HG03439 (cell line): Measurements from ENCODE around the gene VSIG10L.

Source experiments
- ATAC-seq: cut with Tn5 transposase; IDR thresholded peaks from one replicate; pipeline ENCODE4 v1.9.1; 2021; ENCODE audit warnings: mild to moderate bottlenecking, moderate library complexity; ENCODE audit not compliant: unreplicated experiment

The VSIG10L gene

DNA sequence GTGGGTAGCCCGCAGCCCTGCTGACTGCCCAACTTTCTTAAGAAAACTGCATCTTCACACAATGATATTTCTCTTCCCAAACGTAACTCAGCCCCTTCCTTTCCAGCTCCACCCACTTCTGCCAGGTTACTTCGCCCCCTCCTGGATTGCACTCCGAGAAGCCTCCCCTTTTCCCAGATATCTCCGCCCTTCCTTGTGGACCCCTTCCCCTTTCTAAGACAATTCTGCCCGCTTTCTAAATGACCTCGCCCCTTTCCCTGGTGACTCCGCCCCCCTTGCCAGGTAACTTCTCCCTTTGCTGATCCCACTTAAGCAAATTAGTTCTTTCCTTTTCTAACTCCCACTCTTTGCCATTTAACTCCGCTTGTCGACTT, 2.6 kb downstream of the VSIG10L start:
- peak; percentile 7 for ATAC-seq

DNA sequence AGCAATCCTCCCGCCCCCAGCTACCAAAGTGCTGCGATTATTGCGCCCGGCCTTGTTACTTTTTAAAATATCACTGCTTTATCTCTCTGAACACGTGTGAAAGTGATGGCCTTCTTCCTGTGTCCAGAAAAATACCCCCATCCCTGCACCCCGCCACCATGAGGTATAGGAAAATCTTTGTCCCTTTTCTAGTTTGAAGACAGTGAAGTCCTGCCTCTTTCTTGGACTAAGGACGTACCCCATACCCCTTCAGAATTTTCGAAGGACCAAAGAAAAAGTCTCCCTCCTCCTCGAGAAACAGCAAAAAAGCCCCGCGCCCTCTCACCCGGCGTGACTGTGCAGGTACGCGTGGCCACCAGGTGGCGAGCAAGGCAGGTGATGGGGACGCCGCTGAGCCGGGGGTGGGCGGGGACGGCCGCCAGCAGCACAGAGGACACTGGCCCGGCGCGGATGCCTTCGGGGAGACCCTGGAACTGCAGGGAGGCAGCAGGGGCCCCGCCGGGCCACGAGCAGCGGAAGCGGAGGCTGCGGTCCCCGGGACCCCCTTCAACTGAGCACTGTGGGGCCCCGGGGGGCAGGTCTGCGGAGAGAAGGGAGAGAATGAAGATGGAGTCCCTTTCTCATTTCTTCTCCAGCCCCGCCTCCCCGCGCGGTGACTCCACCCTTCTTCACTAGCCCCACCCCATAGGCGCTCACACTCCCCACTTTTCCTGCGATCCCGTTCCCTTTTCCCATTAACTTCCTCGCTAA, 3.2 kb downstream of the VSIG10L start:
- peak; percentile 58 for ATAC-seq

DNA sequence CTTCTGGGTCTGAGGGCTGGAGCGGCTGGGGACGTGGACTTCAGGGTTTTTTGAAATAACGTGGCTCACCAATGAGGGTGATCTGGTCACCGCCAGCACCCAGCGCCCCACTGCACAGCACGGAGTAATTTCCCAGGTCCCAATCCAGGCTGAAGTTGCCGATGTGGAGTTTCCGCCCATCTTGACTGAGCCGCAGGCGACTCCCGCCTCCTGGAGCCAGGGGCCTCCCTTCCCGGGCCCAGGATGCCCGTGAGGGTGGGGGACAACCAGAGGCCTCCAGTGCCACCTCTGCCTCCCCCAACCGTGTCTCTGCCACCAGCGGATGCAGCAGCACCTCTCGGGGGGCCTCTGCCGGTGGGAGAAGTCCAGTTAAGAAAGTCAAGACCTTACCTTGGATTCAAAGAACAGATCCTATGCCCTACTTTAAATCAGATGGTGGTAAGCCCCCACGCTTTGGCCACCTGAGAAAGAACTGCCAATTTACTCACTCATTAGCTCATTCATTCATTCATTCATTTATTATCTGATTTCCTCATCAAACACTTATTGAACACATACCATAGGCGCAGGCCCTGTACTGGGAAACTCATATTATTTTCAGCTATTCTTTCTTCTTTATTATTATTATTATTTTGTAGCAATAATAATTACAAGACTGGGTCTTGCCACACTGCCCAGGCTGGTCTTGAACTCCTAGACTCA, 3.9 kb downstream of the VSIG10L start:
- ATAC-seq: no peak

DNA sequence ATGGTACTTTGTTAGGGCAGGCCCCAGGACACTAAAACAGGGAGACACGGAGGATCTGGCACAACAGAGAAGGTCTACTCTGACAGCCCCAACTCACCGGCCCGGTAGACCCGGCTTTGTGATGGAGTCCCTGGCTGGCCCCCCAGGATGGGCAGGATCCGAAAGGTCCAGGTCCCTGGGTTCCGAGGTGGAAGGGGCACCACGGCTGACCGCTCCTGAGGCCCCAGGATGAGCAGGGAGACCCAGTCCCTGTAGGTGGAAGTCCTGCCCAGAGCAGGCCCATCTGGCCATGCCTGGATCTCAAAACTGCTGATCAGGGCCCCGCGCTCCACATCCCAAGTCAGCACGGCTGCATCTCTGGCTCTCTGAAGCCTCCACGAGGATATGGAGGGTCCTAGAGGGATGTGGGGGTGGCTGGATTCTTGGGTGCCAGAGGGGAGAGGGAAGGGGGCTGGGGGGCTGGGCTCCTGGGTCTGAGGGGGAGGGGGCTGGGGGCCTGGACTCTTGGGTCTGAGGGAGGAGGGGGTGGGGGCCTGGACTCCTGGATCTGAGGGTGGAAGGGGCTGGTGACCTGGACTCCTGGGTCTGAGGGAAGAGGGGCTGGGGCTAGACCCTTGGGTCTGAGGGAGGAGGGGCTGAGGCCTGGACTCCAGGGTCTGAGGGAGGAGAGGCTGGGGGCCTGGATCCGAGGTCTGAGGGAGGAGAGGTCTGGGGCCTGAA, 4.6 kb downstream of the VSIG10L start:
- no peak for ATAC-seq

DNA sequence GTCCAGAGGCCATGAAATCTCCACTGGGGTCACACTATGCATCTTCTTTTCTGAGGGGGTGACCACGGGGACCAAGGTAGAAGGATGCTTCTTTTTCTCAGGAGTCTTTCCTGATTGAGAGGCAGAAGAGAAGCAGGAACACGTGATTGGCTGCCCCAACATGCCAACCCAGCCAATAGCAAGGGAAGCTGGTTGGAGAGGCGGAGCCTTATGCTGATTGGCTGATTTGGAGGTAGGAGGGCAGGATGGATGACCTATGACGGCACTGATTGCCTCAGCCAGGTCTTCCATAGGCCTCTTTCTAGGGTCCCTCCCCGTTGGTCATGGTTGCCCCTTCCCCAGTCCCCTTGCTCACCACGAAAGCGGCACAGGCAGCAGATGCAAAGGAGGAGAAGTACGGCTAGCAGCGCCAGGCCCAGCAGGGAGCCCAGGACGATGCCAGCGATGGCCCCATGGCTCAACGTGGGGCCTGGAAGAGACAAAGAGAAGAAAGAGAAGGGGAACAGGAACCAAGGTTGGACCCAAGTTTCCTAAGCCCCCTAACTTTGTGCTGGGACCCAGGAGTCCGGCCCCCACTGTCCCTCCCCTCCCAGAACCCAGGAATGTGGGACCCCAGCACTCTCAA, 8.0 kb downstream of the VSIG10L start:
- no peak for ATAC-seq

DNA sequence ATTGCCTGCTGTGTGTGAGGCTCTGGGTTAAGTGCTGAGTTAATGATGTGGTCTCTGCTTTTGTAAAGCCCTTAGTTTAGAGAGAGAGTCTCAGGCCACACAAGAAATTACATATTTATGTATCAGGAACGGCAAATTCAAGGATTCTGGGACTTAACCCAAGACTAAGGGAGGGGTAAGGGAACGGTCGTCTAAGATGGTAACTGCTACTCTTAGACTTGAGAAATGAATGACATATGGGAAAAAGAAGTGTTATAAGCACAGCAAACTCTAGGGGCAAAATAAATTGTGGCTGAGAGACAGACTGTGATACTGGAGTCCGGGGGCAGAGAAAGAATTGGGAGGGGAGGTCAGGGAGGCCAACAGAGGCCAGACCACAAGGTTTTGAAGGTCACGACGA, 10.2 kb downstream of the VSIG10L start:
- ATAC-seq: no peak

DNA sequence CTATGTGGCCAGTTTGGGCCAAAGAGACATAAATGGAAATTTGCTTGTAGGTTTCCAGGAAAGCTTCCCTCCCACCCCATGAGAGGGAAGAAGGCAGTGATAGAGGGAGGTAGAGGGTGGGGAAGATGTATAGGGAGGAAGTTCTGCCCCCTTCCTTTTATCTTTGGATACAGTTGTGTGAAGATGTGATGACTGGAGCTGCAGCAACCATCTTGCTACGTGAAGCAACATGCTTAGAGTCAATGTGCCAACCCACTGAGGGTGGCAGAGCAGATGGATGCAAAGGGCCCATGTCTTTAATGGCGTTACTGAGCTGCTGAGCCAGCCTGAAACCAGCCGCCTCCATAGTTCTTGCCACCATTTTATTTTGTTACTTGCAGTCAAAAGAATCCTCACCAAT, 10.7 kb downstream of the VSIG10L start:
- no peak for ATAC-seq

DNA sequence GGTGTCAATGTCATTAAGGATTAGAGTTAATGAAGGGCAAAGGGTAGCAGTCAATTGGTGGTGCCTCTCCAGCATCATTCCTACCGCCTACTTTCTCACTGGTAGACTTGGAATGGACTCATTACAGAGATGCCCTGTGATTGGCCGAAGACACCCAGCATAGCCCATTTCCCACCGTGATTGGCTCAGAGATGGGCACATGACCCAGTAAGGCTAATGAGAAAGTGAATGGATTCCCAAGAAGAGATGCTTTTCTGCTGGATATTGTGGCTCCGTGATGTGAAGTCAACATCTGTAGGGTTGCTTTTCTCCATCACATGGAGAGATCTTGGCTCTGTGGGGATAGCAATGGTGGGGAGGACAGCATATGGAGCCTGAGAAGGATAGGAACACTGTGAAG, 11.6 kb downstream of the VSIG10L start:
- ATAC-seq: no peak

DNA sequence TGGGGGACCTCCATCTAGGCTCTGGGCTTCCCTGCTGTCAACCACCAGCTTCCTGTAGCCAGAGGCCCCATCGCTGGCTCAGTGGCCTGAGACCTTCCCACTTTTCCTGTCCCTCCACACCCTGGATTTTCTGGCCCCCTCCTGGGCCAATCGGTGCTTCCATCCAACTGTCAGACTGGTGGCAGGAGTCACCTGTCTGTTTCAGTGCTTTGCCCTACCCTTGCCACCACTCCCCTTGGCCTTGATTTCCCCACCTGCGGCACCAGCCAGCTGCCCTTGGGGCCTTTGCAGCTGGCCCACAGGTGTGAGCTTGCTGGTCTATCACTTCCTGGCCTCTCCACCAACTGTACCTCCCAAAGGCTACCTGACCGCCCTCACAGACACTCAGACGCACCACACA, 12.5 kb downstream of the VSIG10L start:
- ATAC-seq: no peak

DNA sequence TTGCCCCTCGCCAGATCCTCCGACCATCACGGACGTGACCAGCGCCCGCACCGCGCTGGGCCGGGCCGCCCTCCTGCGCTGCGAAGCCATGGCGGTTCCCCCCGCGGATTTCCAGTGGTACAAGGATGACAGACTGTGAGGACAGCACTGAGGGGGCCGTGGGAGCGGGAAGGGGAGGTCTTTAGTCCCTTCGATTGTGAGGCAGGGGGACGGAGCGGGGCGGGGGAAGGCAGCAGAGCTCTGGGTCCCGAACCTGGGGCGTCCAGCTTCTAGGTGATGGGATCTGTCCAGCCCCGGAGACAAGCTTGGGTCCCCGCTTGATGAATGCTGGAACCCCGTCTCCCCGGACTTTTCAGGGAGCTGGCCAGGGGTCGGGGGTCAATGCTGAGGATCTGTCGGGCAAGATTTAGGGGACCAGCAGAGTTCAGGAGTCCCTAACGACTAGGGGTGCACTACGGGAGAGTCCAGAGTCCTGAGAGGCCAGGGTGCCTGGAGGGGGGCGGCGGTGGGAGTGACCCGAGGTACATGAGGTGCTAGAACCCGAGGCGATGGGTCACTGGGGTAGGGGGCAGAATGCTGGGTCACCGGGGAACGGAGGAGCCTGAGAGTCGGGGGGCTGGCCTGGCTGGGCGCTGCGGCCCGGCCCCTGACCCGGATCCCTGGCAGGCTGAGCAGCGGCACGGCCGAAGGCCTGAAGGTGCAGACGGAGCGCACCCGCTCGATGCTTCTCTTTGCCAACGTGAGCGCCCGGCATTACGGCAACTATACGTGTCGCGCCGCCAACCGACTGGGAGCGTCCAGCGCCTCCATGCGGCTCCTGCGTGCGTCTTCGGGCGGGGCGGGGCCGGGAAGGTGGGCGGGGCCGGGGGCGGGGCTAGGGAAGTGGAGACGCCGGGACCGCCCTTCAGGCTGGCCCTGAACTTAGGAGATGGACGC, 14.6 kb downstream of the VSIG10L start:
- ATAC-seq: no peak

DNA sequence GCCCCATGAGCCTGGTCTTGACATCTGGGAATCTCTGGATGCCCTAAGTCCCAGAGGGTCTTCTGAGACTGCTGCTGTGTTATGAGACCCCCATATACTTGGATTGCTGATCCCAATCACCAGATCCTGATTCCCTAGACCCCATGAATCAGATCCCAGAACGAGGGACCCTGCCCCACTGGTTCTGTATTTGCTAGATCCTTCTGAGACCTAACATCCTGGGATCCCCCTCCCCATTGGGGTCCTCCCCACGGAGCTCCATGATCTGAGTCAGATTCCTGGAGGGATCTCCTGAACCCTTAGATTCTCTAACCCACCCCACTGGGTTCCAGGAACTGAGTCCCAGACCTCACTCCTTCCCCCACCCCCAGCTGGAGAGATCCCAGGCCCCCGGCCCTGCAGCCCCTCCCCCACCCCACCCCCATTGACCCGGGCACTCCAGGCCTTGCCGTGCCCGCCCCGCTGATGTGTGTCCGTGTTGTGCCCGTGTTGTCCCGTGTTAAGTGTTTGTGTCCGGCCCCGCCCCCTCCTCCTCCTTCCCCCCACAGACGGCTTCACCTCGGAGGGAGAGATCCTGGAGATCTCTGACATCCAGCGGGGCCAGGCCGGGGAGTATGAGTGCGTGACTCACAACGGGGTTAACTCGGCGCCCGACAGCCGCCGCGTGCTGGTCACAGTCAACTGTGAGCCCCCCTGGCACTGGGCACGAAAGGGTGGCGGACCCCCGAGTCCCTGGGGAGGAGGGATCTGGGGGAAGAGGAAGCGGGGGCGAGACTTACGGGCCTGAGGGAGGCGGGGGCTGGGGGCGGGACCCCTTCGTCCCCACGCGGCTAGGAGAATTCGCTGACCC, 15.5 kb downstream of the VSIG10L start:
- no peak for ATAC-seq

DNA sequence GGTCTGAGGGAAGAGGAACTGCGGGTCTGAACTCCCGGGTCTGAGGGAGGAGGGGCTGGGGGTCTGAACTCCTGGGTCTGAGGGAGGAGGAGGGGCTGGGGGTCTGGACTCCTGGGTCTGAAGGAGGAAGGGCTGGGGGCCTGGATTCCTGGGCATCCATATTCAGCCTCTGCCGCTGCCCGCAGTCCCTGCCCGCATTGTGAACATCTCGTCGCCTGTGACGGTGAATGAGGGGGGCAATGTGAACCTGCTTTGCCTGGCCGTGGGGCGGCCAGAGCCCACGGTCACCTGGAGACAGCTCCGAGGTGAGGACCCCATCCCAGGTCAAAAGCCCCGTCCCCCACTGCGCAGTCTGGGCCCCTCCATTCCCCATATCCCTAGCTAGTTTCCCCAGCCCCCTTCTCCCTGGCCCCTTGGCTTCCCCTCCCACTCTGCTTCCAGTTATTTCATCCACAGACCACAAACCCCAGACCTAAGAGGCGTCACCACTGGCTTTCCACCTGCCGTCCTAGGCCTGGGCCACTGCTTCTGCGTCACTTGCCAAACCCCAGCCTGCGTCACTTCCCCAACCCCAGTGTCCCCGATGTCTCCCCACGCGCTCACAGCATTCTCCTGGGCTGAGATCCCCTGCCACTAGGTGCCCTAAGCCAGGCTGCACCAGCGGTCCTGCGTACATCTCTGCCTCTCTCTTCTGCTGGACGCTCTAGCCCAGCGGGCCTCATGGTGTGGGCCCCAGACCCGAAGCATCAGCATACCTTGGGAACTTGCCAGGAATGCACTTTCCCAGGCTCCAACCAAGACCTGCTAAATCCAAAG, 16.6 kb downstream of the VSIG10L start:
- no peak for ATAC-seq

DNA sequence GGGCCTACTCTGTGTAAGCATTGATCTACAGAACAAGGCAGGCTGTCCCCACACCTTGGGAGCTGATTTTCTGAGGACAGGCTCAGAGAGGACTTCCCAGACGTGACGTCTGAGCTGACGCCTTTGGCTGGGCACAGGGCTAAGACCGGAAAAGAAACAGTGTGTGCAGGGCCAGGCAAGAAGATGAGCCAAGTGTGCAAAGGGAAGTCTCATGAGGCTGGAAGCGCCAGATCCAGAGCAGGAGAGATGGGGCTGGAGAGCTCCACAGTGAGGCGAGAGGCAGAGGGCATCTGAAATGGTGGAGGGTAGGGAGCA, 17.8 kb downstream of the VSIG10L start:
- no peak for ATAC-seq

DNA sequence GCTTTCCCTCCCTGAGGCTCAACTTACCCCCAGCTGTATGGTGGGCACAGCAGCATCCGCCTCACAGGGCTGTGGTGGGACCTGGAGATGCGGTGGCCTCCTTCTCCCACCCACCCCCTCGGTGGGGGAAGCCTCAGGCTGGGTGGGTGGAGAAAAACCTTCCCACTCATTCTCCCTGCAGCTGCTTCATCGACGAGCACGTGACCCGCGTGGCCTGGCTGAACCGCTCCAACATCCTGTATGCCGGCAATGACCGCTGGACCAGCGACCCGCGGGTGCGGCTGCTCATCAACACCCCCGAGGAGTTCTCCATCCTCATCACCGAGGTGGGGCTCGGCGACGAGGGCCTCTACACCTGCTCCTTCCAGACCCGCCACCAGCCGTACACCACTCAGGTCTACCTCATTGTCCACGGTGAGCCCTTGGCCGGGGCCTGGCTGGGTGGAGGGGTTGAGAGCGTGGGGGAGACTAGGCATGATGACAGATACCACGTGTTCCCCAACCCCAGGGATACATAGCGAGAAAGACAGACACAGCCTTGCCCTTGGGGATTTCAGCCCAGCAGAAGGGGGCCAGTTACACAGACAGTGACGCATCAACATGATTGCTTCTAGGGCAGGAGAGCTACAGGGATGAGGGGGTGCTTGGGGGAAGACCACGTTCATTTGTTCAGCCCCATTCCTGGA, 18.3 kb downstream of the VSIG10L start:
- ATAC-seq: no peak

DNA sequence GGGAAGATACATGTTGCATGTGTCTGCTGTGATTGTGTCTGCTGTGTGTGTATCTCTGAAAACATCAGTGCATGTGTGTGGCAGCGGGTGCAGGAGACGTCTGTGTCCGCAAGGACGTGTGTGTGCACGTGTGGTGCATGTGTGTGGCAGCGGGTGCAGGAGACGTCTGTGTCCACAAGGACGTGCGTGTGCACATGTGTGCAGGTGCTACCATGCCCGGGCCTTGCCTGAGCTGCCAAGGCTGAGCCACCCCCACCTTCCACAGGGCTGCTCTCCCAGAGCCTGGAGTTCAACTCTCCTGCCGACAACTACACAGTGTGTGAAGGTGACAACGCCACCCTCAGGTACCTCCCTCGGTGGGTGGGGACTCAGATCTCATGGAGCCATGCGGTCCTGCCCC, 20.1 kb downstream of the VSIG10L start:
- ATAC-seq: no peak

DNA sequence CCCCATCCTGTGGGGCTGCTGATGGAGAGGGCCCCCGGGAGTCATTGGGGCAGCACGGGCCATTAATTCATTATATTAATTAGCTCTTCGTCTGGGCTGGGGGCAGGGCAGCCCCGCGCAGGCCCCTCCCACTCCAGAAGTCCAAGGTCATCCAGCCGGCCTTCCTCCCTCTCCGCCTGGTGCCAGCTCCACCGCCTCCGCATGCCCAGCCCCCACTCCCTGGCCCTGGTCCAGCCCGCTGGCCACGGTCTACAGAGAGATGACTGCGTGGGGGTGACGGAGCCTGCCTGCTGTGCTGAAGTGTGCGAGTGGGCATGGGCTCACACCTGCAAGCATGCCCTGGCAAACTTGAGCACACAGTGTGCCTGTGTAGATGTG, 21.7 kb downstream of the VSIG10L start:
- ATAC-seq: no peak

DNA sequence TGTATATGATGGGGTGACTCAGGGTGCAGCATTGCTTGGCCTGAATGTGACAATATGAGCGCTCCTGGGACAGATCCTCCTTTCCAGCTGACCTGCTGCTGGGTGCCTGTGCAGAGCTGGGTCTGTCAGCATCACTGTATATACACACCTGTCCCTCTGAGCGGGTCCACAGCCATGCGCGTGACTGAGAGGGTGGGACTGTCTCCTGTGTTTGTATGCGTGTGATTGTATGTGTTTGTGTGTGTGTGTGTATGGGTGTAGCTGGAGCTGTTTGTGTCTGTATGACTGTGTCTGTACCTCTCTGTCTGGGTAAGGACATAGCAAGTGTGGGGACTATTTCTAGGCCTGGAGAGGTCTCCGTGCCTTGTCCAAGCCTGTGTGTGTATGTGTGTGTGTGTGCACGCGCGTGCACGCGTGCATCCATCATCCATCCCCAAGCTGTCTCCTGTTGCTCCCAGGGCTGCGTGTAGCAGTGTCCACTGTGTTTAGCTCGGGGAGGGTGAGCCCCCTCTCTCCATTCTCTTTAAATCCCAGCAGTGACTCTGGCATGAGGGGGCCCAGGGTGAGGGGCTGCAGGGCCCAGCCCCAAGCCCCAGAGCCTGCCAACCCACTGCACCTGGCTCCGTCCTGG, 22.2 kb downstream of the VSIG10L start:
- no peak for ATAC-seq
